NOMO-1 treated with dmso at 0.1 percent for 144 hours (cell line): Measurements from ENCODE around the gene LORICRIN.

Experiments
- DNase-seq: peaks from one replicate; lab custom pipeline; 2025; ENCODE audit not compliant: unreplicated experiment; lab: John Stamatoyannopoulos, UW

LORICRIN gene

DNA sequence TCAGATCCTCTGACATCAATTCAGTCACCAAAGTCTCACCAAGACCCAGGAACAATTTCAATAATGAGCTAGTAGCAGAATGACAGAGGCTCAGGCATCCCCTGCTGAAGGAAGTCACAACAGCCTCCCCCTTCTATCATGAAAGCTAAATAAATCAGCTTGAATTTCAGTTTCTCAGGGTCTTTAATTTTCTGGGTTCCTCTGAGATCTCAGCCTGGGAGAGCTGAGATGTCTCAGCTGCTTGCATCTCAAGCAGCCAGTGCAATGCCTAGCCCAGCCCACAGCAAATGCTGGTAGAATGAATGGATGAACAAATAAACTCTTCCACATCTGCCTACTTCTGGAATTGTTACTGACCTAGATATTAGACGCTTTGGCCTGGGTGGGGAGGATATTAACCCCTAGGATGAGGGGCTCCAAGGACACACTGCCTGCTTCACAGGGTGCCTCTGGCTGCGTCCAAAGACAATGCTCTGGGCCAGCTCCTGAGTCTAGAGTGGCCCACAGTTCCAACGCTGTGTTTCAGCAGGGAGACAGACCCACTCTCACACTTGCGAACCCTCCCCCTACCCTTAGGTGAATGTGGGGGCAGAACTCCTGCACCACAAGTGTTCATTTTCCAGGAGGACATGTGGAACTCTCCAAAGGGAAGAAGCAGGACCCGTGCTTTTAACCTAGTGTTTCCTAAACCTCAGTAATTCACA, 11.2 kb upstream of the LORICRIN start:
- DNase-seq: no peak

DNA sequence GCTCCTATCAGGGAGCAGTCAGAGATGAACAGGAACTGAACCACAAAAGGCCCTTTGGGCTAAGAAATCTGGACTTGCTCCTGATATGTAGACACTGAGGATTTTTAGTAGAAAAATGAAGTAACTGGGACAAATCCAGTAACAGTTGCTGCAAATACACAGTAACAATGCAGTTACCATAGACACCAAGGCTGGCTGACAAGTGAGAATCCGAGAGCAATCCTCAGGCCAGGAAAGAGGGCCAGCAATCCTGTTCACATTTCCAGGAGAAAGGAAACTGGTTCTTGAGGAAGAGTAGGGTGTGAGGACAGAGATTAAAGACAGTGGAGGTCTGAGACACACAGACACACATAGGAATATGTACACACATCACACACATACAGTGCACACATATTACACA, 9.3 kb upstream of the LORICRIN start:
- DNase-seq: no peak

DNA sequence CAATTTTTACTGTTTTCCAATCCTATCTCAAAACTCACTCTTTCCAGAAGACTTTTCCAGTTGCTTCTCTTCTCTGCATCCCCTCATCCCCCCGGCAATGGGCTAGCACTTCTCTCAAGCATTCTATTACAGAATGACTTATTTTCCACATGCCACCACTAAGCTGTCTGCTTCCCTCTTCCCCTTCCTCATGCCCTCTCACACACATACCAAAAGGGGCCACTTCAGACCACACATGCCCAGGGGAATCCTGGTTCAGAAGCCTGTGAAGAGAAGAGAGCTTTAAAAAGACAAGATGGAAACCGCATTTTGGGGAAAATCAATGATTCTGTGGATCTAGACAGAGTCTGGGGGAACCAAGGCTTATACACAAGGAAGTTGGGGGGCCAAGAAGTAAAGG, 8.4 kb upstream of the LORICRIN start:
- DNase-seq: no peak

DNA sequence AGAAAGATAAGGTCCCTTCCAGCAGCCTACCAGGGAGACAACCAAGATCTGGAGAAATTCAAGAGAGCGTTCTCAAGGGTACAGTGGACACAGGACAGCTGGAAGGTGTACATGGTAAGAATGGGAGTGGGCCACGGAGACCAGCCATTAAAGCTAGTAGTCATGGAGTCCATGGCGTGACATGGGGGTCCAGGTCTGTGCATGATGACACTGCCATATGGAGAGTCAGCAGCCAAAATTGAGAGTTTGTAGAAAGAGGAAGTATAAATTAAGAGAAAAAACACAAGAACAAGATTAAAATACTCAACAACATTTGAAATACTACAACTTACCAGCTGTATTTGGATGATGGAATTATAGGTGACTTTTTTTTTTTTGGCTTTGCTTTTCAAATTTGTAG, 7.9 kb upstream of the LORICRIN start:
- no peak for DNase-seq

DNA sequence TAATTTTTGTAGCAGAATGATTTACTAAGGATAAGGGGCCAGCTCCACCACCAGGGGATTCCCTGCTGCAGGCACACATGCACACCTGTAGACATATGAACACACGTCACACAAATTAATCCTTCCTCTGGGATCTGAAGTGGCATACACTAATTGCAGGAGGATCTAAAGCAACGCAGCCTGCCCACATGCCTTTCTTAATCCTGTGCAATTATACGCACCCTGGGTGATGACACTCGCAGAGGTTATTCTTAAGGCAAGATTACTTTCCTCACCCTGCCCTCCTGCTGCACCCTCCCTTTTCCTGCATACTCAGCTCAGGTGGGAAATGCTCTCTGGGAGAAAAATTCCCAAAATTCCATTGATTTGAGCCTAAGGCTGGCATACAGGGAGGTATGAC, 7.5 kb upstream of the LORICRIN start:
- DNase-seq: no peak

DNA sequence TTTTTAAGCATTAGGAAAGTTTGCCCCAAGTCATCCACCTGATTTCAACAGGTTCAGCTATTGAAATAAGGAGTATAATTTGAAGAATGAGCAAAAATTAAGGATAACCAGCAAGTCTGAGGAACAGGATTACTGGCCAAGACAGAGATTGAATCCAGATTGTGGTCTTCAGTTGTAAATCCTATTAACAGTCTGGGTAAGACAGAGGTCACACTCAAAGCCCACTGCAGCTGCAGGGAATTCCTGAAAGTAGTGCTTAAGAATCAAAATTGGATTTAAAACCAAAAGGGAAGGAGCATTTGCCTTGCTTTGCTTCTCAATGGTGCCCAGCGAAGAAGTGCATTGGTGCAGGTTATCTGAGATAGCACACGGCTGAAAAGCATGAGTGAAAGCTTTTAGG, 6.4 kb upstream of the LORICRIN start:
- no peak for DNase-seq

DNA sequence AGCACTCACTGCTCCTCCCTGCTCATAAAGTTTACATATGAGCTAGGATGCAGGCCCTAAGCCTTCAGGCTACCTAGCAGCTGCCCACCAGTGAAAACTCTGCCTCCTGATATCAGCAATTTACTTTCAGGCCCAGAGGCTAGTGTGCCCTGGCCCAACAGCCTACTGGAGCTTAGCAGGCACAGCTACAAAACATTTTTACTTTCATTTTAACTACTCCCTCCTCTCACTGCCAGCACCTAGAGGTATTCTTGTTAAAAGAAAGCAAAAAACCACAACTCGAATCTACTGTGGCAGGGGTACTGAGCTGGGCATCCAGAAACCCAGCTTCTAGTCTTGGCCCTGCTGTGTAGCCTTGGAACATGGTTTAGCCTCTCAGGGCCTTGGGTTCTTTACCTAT, 5.8 kb upstream of the LORICRIN start:
- no peak for DNase-seq

DNA sequence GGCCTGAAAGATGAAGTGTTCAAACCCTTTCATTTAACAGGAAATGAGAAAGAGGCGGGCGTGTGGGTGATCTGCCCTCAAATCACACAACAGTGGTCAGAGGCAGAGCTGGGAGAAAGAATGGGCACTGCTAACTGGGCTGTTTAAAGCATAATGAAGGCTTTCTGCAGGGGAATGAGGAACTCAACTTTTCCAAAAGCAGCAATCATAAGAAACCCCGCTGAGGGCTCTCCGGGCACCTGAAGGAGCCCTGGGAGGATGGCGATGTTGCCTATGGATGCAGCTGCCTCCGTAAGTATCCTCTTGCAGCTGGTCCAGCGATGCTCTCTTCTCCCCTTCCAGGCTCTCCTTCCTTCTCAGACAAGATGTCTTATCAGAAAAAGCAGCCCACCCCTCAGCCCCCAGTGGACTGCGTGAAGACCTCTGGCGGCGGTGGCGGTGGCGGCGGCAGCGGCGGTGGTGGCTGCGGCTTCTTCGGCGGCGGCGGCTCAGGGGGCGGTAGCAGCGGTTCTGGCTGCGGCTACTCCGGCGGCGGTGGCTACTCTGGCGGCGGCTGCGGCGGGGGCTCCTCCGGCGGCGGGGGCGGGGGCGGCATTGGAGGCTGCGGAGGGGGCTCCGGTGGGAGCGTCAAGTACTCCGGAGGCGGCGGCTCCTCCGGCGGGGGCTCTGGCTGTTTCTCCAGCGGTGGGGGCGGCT, 1.2 kb downstream of the LORICRIN start:
- DNase-seq: no peak

DNA sequence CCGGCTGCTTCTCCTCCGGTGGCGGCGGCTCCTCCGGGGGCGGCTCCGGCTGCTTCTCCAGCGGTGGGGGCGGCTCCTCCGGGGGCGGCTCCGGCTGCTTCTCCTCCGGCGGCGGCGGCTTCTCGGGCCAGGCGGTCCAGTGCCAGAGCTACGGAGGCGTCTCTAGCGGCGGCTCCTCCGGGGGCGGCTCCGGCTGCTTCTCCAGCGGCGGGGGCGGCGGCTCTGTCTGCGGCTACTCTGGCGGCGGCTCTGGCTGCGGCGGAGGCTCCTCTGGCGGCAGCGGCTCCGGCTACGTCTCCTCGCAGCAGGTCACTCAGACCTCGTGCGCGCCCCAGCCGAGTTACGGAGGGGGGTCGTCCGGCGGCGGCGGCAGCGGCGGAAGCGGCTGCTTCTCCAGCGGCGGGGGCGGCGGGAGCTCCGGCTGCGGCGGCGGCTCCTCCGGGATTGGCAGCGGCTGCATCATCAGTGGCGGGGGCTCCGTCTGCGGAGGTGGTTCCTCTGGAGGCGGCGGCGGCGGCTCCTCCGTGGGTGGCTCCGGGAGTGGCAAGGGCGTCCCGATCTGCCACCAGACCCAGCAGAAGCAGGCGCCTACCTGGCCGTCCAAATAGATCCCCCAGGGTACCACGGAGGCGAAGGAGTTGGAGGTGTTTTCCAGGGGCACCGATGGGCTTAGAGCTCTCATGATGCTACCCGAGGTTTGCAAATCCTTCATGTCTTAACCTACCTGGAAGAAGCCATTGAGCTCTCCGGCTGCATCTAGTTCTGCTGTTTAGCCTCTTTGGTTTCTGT, 2.0 kb downstream of the LORICRIN start:
- no peak for DNase-seq

DNA sequence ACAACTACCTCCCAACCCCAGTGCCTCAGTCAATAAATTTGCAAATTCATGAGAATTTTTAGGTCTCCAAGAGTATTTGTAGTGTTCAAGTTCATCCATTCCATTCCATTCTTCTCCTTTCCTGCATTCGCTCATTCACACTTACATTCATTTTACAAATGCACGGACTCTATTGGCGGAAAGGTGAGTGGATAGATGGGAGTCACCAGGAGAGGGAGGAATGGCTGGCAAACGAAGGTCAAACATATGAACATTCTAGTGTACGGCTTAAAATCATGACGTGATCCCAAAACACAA, 2.5 kb downstream of the LORICRIN start:
- no peak for DNase-seq

DNA sequence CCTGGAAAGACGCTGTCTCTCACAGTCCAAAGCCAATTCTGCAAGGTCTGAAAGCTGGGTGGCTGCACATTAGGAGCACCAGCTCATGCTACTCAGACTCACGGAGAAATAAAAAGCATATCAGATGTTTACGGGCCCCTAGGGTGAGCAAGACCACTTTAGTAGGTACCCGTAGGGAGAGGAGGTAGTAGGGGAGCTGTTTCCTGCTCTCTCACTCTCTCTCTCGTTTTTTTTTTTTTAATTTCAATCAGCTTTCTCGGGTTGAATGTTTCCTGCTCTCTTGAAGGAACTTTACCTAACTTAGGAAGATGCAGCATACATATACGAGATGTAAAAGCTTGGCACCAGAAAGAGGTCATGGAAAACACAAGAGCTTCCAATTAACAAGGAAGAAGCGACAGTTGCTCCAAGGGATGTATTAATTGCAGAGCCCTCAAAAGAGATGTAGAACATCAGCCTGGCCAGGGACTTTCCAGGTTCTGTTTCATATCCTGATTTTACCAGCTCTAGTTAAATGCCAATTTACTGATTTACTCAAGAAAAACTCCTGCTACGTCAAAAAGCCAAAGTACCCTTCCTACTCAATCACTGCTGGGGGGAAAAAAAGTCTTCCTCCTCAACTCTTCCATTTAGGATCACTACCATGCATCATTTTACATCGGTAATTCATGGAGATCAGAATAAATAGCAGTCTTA, 3.1 kb downstream of the LORICRIN start:
- DNase-seq: no peak

DNA sequence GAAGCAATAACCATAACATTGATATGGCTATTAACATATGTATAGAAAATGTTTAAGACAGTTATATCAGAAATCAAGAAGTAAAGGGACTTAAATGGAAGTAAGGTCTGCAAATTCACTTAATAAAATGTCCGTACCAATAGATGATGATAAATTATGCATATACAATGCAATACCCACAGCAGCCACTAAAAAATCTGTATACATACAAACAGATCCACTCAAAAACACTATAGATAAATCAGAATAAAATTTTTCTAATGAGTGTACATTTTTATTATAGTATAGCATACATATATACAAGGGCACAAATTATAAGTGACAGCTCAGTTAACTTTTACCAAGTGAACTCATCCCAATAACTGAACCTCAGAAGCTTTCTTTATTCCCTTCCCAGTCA, 6.0 kb downstream of the LORICRIN start:
- DNase-seq: no peak

DNA sequence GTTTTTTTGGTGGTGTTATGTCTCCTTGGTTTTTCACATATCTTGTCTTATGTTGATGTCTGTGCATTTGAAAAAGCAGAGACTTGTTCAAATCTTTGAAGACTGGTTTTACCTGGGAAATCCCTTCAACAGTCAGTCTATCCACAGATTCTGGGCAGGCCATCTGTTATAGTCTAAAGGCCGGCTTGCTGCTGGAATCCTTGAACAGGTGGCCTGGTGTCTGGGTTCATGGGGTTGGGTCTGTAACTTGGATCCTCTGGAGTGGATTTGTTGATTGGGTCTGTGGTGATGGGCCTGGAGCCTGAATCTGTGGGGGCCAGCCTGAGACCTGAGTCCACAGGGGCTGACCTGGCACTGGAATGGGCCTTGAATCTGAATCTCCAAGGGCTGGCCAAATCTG, 12.2 kb downstream of the LORICRIN start:
- no peak for DNase-seq

DNA sequence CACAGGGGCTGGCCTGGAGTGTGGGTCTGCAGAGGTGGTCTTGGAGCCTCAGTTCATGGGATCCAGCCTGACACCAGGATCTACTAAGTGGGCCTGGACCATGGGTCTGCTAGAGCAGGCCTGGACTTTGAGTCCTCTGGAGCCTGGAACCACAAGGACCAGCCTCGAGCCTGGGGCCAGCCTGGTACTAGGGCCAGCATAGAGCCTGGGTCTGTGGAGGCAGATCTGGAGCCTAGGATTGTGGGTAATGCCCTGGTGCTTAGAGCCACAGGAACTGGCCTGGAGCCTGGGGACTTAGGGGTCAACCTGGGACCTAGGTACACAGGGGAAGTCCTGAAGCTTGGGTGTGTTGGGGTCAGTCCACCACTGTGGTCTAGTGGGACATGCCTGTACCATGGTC, 12.7 kb downstream of the LORICRIN start:
- no peak for DNase-seq

DNA sequence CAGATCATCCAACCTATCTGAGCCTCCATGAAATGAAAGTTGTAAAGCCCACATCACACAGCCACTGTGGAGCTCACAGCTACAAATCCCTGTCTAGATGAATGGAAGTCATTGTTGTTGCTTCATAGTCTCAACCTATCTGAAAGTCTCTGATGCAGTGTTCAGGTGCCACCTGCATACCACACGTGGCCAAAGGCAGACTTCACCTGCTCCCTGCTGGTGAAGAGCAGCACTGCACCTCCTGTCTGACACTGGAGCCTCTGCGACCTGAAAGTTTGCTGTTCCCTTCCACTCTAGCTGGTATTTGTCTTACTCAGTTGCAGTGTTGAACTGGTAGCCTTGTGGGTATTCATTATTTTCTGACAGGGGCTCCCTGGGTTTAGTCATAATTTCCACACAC, 18.4 kb downstream of the LORICRIN start:
- DNase-seq: peak; percentile 19

DNA sequence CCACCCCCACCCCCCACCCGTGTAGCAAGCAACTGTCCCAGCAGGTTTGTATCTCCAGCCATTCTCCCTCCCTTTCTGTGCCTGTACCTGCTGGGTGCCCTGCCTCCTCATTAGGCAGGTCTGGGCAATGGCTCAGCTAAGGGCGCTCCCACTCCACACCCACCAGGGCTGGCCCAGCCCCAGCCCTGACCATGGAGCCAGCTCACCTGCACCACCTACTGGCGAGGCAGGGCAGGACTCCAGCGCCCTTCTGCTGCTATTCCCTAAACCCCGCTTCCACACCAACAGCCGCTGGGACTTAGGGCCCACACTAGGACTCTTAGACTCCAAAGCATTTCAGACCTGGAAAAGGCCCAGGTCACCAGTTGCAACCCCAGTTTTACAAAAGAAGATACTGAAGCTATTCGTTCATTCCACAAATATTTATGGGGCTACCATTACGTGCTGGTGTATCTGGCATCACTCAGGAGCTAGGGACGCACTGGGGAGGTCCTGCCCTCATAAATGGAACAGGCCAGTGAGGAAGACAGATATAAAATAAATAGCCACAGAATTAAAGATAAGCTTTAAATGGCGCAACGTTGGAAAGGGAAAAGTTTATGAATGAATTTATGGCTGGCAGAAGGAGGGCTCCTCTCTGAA, 29.3 kb downstream of the LORICRIN start:
- DNase-seq: no peak

DNA sequence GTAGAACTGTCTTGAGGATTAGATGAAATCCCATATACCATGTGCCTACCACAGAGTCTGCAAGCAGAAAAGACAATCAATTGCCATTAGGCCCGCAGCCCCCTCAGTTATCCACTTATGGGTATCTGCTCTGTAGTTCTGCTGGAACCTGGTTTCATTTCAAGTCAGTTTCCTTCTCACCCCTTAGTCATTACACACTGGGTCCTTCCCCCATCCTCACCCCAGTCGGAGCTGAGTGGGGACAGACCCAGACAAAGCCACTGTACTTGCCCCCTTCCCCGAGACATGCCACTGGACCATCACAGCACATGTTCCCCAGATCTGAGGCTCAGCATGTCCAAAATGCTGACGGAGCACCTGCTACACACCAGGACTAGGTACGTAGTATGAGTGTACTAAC, 32.0 kb downstream of the LORICRIN start:
- DNase-seq: no peak

DNA sequence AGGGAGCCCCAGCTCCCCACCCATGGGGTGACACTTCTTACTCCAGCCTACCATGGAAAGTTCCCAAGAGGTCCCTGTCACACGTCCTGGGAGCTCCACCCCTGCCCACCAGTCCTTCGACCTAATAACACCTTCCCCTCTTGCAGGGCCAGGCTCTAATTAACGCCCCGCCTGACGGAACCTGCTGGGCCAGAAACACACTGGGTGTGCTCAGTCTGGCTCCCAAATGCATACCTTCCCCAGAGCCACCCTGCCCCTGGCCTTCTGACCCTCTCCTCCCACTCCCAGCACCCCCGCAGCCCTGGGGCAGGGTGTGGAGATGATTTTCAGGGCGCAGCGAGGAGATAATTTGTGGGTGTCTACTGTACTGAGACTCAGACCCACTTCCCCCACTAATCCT, 32.7 kb downstream of the LORICRIN start:
- no peak for DNase-seq

DNA sequence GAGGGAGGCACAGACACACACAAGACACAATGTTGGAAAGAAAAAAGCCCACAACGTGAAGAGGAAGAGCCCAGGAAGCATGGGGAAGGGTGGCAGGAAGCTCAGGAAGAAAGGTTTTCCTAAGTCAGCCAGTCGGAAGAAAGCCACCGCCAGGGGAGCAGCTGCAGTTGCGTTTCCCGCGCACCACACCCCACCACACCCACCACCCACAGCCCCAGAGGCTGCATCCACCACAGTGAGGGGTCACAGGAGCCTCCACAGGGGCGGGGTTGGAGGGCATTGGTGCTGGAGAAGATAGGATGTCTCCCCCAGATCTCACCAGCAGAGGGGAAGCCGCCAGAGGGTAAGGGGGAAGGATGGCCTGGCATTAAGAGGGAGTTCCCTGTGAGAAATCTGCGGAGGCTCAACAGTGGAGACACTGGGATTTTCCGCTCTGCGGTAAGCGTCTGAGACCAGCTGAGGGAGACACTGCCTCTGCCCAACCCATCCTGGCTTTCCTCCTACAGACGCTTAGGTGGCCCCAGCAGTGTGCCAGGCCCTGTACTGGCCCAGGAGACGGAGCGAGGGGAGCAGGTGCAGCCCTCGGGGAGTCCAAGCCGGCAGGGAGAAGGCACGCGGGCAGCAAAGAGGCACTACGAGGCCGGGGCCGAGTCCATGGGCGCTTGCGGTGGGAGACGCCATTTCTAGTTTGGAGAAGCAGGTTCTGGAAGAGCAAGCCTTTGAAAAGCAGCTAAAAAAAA, 33.4 kb downstream of the LORICRIN start:
- DNase-seq: no peak

DNA sequence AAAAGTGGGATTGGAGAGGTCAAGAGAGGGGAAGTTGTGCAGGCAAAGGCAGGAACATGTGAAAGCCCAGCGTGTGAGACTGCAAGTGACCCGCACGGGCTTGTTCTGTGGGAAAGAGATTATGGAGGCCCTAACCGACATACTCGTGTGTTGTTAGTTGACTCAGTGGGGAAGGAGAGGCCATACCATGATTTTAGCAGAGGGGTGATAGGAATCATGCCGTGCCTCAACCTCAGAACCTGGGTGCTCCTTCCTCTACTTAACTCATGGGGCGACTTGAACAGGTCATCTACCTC, 33.9 kb downstream of the LORICRIN start:
- no peak for DNase-seq

DNA sequence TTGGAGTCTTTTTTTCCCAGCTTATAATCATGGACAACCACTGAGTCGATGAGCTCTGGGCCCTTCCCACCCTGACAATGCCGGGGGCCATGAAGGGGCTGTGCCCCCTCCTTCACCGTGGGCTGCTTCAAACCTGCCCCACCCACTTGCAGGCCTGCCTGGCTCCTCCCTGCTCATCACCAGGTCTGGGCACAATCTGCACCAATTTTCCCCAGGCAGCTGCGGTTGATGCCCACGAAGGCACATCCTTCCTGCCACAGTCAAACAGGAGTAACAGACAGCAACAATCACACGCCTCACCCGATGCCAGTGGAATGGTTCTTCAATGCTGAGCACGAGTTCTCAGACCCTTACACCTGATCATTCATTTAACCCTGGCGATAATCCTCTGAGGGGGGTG, 34.4 kb downstream of the LORICRIN start:
- no peak for DNase-seq
